ENCODE data around the gene OMD.

- TF ChIP-seq SP1 (IDR thresholded peaks at IDR 0.05) (no peak), BHLHE40 (IDR thresholded peaks at IDR 0.05; ENCODE audit: borderline replicate concordance) (no peak), SUZ12 (IDR thresholded peaks at IDR 0.05) (no peak), TARDBP (IDR thresholded peaks at IDR 0.05) (no peak)
Observed at GRCh38 chr9:92438900-92439526, 14.7 kb upstream of the OMD start.

Measured in HEK293T (cell line).